ENCODE measurements around the gene ADM. TPM values are rescaled to one million over a fixed set of nuclear protein-coding genes. Genes with fewer than 3 reads are reported as not detected.
A peak's percentile ranks its signal among the peaks of the same experiment; 100 is the strongest.

Gene ADM
- total RNA-seq, 4 donors from 2014 or later, result 40.4 to 194 (median 57.7) TPM

- TF ChIP-seq CTCF (IDR thresholded peaks at IDR 0.05 in 4 of 5, conservative IDR thresholded peaks at IDR 0.05 in 1 of 5), result no peak
- no peak for TF ChIP-seq POLR2A (IDR thresholded peaks at IDR 0.05)
- DNase-seq (peak in 1 of 2 donors; percentile 30), ATAC-seq (no peak)
- in situ Hi-C loops (cut with MboI; ENCODE audit: low sequenced_read_pairs in 4 of 4) (loop anchor here in 3 of 4 donors (10.0 kb wide), 3 partner anchors 121 to 561 kb away; no protein-coding TSS in a partner anchor), intact Hi-C loops (cut with DNase I; ENCODE audit: low total_unique reads) (no loop called here)
- no peaks in the 10 kb centered on the region for H3K27me3 ChIP-seq
- no peak overlapping the region for H3K4me3 ChIP-seq
- H3K27ac ChIP-seq, result peak overlapping the region; percentile 27 to 55 (median 40)
- H3K36me3 ChIP-seq, result no peaks in the 10 kb centered on the region
- H3K9me3 ChIP-seq, result no peaks in the 10 kb centered on the region
- H3K4me1 ChIP-seq, result peaks cover 27 to 37% of the 10 kb centered on the region in 2 donors
Observed at GRCh38 chr11:10326012-10326964, 21.4 kb downstream of the ADM start.

GRCh38 chr11:10327254-10327653 lies 22.4 kb downstream of the ADM start:
- TF ChIP-seq CTCF (IDR thresholded peaks at IDR 0.05 in 4 of 5, conservative IDR thresholded peaks at IDR 0.05 in 1 of 5) (no peak), POLR2A (IDR thresholded peaks at IDR 0.05) (no peak)
- ATAC-seq, result peak in 1 of 2 donors; percentile 2
- intact Hi-C loops (cut with DNase I; ENCODE audit: low total_unique reads) (no loop called here), in situ Hi-C loops (cut with MboI; ENCODE audit: low sequenced_read_pairs in 4 of 4) (loop anchor here in 3 of 4 donors (10.0 kb wide), 3 partner anchors 122 to 562 kb away; no protein-coding TSS in a partner anchor)
- H3K36me3 ChIP-seq, result no peaks in the 10 kb centered on the region
- DNase-seq, result no peak
- peak overlapping the region; percentile 27 to 55 (median 40) for H3K27ac ChIP-seq
- H3K27me3 ChIP-seq, result no peaks in the 10 kb centered on the region
- H3K9me3 ChIP-seq, result no peaks in the 10 kb centered on the region
- no peak overlapping the region for H3K4me3 ChIP-seq
- peaks cover 27 to 37% of the 10 kb centered on the region in 2 donors for H3K4me1 ChIP-seq

GRCh38 chr11:10328314-10329098 lies 23.6 kb downstream of the ADM start:
- H3K4me3 ChIP-seq, result no peak overlapping the region
- ATAC-seq (peak; percentile 40 to 60), DNase-seq (no peak)
- peaks cover 27 to 30% of the 10 kb centered on the region in 2 donors for H3K4me1 ChIP-seq
- H3K27me3 ChIP-seq, result no peaks in the 10 kb centered on the region
- intact Hi-C loops (cut with DNase I; ENCODE audit: low total_unique reads), result no loop called here
- no peaks in the 10 kb centered on the region for H3K9me3 ChIP-seq
- no peak for TF ChIP-seq CTCF (IDR thresholded peaks at IDR 0.05 in 4 of 5, conservative IDR thresholded peaks at IDR 0.05 in 1 of 5)
- TF ChIP-seq POLR2A (IDR thresholded peaks at IDR 0.05), result no peak
- in situ Hi-C loops (cut with MboI; ENCODE audit: low sequenced_read_pairs in 4 of 4), result loop anchor here in 3 of 4 donors (10.0 kb wide), 3 partner anchors 124 to 564 kb away; no protein-coding TSS in a partner anchor
- H3K27ac ChIP-seq, result peak overlapping the region in 3 of 4 donors; percentile 38 to 43 (median 39)
- no peaks in the 10 kb centered on the region for H3K36me3 ChIP-seq

GRCh38 chr11:10329356-10329755 lies 24.5 kb downstream of the ADM start:
- DNase-seq (no peak), ATAC-seq (no peak)
- H3K27me3 ChIP-seq, result no peaks in the 10 kb centered on the region
- peak overlapping the region in 1 of 4 donors; percentile 38 for H3K27ac ChIP-seq
- intact Hi-C loops (cut with DNase I; ENCODE audit: low total_unique reads) (no loop called here), in situ Hi-C loops (cut with MboI; ENCODE audit: low sequenced_read_pairs in 4 of 4) (loop anchor here in 3 of 4 donors (10.0 kb wide), 3 partner anchors 125 to 565 kb away; no protein-coding TSS in a partner anchor)
- peaks cover 27 to 30% of the 10 kb centered on the region in 2 donors for H3K4me1 ChIP-seq
- H3K36me3 ChIP-seq, result no peaks in the 10 kb centered on the region
- no peak overlapping the region for H3K4me3 ChIP-seq
- TF ChIP-seq CTCF (IDR thresholded peaks at IDR 0.05 in 4 of 5, conservative IDR thresholded peaks at IDR 0.05 in 1 of 5) (no peak), POLR2A (IDR thresholded peaks at IDR 0.05) (no peak)
- no peaks in the 10 kb centered on the region for H3K9me3 ChIP-seq
